Measurements from ENCODE around the gene LOXL1.

GRCh38 chr15:73914145-73914544 is 12.1 kb upstream of the LOXL1 start:
- TF ChIP-seq CTCF (IDR thresholded peaks at IDR 0.05) (no peak), POLR2AphosphoS5 (IDR thresholded peaks at IDR 0.05) (no peak)

Data from sigmoid colon (tissue), 4 donors.